ENCODE measurements around the gene PARG. TPM values are rescaled to one million over a fixed set of nuclear protein-coding genes. Genes with fewer than 3 reads are reported as not detected.

The PARG gene
- total RNA-seq, 1 donor from 2014 or later, result 25.1 TPM

DNA sequence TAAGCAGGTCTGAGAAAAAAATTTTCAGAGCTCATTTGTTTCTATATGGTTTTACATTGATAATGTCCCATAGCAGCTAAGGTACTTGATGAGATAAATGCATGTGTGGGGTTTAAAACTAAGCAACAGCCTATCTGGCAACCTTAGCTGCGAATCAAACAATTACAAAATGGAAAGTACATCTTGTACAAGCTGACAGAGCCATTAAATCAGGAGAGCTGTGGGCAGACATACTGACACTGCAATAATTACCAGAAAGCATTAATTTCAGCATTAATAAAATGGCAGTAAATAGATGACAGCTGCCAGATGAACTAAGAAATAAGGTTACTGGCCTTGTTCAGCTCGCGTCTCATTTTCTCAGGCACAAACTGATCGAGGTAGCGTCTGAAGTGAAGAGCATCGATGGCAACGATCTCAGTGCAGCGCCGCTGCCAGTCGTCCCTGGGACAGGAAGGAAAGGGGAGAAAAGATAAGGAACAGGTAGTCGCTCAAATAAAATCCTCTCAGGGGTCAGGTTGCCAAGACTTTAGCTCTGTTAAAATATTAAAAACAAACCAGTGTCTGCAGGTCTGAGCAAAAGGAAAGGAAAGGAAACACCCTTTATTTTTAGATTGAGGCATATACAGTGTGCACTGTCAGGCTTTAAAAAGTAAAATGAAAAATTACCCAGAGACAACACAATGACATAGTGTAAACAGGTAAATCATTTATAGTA, 100.1 kb downstream of the PARG start:
- intact Hi-C loops (cut with micrococcal nuclease), result no loop called here
- Histone ChIP-seq H3K36me3 (peaks cover 58% of the 10 kb centered on the region), H3K4me3 (peak overlapping the region; percentile 36), H3K27me3 (ENCODE audit: low read depth) (no peaks in the 10 kb centered on the region), H3K9me3 (replicated peaks) (no peaks in the 10 kb centered on the region), H3K27ac (replicated peaks) (peak overlapping the region; percentile 15), H3K4me1 (no peaks in the 10 kb centered on the region)
- TF ChIP-seq, protein P1, sequence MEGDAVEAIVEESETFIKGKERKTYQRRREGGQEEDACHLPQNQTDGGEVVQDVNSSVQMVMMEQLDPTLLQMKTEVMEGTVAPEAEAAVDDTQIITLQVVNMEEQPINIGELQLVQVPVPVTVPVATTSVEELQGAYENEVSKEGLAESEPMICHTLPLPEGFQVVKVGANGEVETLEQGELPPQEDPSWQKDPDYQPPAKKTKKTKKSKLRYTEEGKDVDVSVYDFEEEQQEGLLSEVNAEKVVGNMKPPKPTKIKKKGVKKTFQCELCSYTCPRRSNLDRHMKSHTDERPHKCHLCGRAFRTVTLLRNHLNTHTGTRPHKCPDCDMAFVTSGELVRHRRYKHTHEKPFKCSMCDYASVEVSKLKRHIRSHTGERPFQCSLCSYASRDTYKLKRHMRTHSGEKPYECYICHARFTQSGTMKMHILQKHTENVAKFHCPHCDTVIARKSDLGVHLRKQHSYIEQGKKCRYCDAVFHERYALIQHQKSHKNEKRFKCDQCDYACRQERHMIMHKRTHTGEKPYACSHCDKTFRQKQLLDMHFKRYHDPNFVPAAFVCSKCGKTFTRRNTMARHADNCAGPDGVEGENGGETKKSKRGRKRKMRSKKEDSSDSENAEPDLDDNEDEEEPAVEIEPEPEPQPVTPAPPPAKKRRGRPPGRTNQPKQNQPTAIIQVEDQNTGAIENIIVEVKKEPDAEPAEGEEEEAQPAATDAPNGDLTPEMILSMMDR (IDR thresholded peaks at IDR 0.05; ENCODE audit: borderline replicate concordance), result no peak
- no peak for DNase-seq

- Histone ChIP-seq H3K27me3 (ENCODE audit: low read depth) (no peaks in the 10 kb centered on the region), H3K36me3 (peaks cover 66% of the 10 kb centered on the region), H3K27ac (replicated peaks) (no peak overlapping the region), H3K4me3 (no peak overlapping the region), H3K9me3 (replicated peaks) (no peaks in the 10 kb centered on the region), H3K4me1 (no peaks in the 10 kb centered on the region)
- DNase-seq, result no peak
- TF ChIP-seq, protein P1 (IDR thresholded peaks at IDR 0.05; ENCODE audit: borderline replicate concordance), result no peak
- intact Hi-C loops (cut with micrococcal nuclease), result no loop called here
Observed at GRCh38 chr10:49837685-49838084, 104.1 kb downstream of the PARG start.

GRCh38 chr10:49837051-49837478, 104.8 kb downstream of the PARG start:
- peaks cover 66% of the 10 kb centered on the region for H3K36me3 ChIP-seq

DNA sequence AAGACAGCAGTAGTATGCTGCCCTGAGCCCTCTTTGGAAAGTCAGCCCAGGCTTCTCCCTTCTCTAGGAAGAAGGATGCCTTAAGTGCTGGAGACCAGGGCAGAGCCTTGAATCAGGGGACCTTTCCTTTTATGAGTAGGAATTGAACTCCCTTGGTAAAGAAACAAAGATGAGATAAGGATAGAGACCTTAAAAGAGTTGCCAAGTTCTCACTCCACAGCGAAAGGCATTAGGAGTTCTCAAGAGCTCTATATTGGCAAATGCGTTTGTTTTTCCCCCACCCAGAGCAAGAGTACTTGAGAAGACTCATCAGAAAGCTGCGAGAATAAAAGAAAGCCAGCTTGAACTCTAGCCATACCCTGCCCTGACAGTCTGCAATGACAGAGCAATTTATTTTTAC, 106.9 kb downstream of the PARG start:
- intact Hi-C loops (cut with micrococcal nuclease), result no loop called here
- H3K36me3 ChIP-seq, result peaks cover 61% of the 10 kb centered on the region

More at GRCh38 chr10:49837051-49837478, 104.8 kb downstream of the PARG start:
- Histone ChIP-seq H3K27ac (replicated peaks) (no peak overlapping the region), H3K27me3 (ENCODE audit: low read depth) (no peaks in the 10 kb centered on the region), H3K4me1 (no peaks in the 10 kb centered on the region), H3K9me3 (replicated peaks) (no peaks in the 10 kb centered on the region), H3K4me3 (no peak overlapping the region)
- TF ChIP-seq, protein P1 (IDR thresholded peaks at IDR 0.05; ENCODE audit: borderline replicate concordance), result no peak
- DNase-seq, result no peak
- intact Hi-C loops (cut with micrococcal nuclease), result no loop called here

GRCh38 chr10:49834201-49834600, 107.6 kb downstream of the PARG start:
- Histone ChIP-seq H3K27me3 (ENCODE audit: low read depth) (no peaks in the 10 kb centered on the region), H3K4me1 (no peaks in the 10 kb centered on the region), H3K36me3 (peaks cover 55% of the 10 kb centered on the region), H3K9me3 (replicated peaks) (no peaks in the 10 kb centered on the region), H3K27ac (replicated peaks) (no peak overlapping the region), H3K4me3 (no peak overlapping the region)
- intact Hi-C loops (cut with micrococcal nuclease), result no loop called here
- DNase-seq, result no peak
- TF ChIP-seq, protein P1 (IDR thresholded peaks at IDR 0.05; ENCODE audit: borderline replicate concordance), result no peak

More for the DNA sequence above, 106.9 kb downstream of the PARG start:
- Histone ChIP-seq H3K27ac (replicated peaks) (no peak overlapping the region), H3K9me3 (replicated peaks) (no peaks in the 10 kb centered on the region), H3K4me3 (no peak overlapping the region), H3K27me3 (ENCODE audit: low read depth) (no peaks in the 10 kb centered on the region), H3K4me1 (no peaks in the 10 kb centered on the region)
- TF ChIP-seq, protein P1 (IDR thresholded peaks at IDR 0.05; ENCODE audit: borderline replicate concordance), result no peak
- DNase-seq, result no peak
